Measurements from ENCODE around the gene AKAP12.
A peak's percentile ranks its signal among the peaks of the same experiment; 100 is the strongest.

Gene AKAP12

GRCh38 chr6:151288712-151289398 is 49.1 kb downstream of the AKAP12 start:
- Histone ChIP-seq H3K9ac (ENCODE audit: low read length) (no peak overlapping the region), H3K4me2 (ENCODE audit: low read depth, low read length) (no peak overlapping the region), H2AFZ (ENCODE audit: low read length) (no peak overlapping the region), H3K36me3 (replicated peaks; ENCODE audit: insufficient read depth, low read length) (no peaks in the 10 kb centered on the region), H3K27ac (ENCODE audit: low read length) (no peak overlapping the region), H3K9me3 (replicated peaks; ENCODE audit: insufficient read depth, low read length) (no peaks in the 10 kb centered on the region), H3K9me2 (replicated peaks; ENCODE audit: insufficient read depth, low read length) (no peaks in the 10 kb centered on the region), H3K4me1 (ENCODE audit: low read length) (no peaks in the 10 kb centered on the region), H3F3A (ENCODE audit: insufficient read depth, low read length) (no peaks in the 10 kb centered on the region), H4K20me1 (ENCODE audit: insufficient read depth, low read length) (no peaks in the 10 kb centered on the region), H3K4me3 (ENCODE audit: low read length) (no peak overlapping the region), H3K27me3 (replicated peaks; ENCODE audit: insufficient read depth, low read length) (no peaks in the 10 kb centered on the region), H3K79me2 (ENCODE audit: low read length) (no peaks in the 10 kb centered on the region)
- DNase-seq = no peak
- no peak for TF ChIP-seq EZH2phosphoT487 (IDR thresholded peaks at IDR 0.05; ENCODE audit: low read length)
- no peak for TF ChIP-seq EZH2 (optimal IDR thresholded peaks at IDR 0.05; ENCODE audit: low read depth, low read length)
- no peak for TF ChIP-seq CTCF (IDR thresholded peaks at IDR 0.05; ENCODE audit: low read length)

- TF ChIP-seq EZH2phosphoT487 (IDR thresholded peaks at IDR 0.05; ENCODE audit: low read length) = no peak
- no peak for TF ChIP-seq EZH2 (optimal IDR thresholded peaks at IDR 0.05; ENCODE audit: low read depth, low read length)
- no peak for TF ChIP-seq CTCF (IDR thresholded peaks at IDR 0.05; ENCODE audit: low read length)
- no peaks in the 10 kb centered on the region for H3K9me3 ChIP-seq (replicated peaks; ENCODE audit: insufficient read depth, low read length)
- no peaks in the 10 kb centered on the region for H3K79me2 ChIP-seq (ENCODE audit: low read length)
- H2AFZ ChIP-seq (ENCODE audit: low read length) = no peak overlapping the region
- H3K4me2 ChIP-seq (ENCODE audit: low read depth, low read length) = no peak overlapping the region
- no peak overlapping the region for H3K27ac ChIP-seq (ENCODE audit: low read length)
- H3F3A ChIP-seq (ENCODE audit: insufficient read depth, low read length) = no peaks in the 10 kb centered on the region
- H3K4me1 ChIP-seq (ENCODE audit: low read length) = no peaks in the 10 kb centered on the region
- H3K4me3 ChIP-seq (ENCODE audit: low read length) = no peak overlapping the region
- no peak overlapping the region for H3K9ac ChIP-seq (ENCODE audit: low read length)
- no peaks in the 10 kb centered on the region for H3K27me3 ChIP-seq (replicated peaks; ENCODE audit: insufficient read depth, low read length)
- no peaks in the 10 kb centered on the region for H3K36me3 ChIP-seq (replicated peaks; ENCODE audit: insufficient read depth, low read length)
- peak; percentile 21 for DNase-seq
- no peaks in the 10 kb centered on the region for H3K9me2 ChIP-seq (replicated peaks; ENCODE audit: insufficient read depth, low read length)
- no peaks in the 10 kb centered on the region for H4K20me1 ChIP-seq (ENCODE audit: insufficient read depth, low read length)
These were observed 49.7 kb downstream of the AKAP12 start for GRCh38 chr6:151289399-151290007.

GRCh38 chr6:151290877-151291721 is 51.3 kb downstream of the AKAP12 start:
- Histone ChIP-seq H3K9me3 (replicated peaks; ENCODE audit: insufficient read depth, low read length) (no peaks in the 10 kb centered on the region), H3K79me2 (ENCODE audit: low read length) (no peaks in the 10 kb centered on the region), H3K27ac (ENCODE audit: low read length) (no peak overlapping the region), H2AFZ (ENCODE audit: low read length) (no peak overlapping the region), H3K4me1 (ENCODE audit: low read length) (no peaks in the 10 kb centered on the region), H3K9me2 (replicated peaks; ENCODE audit: insufficient read depth, low read length) (no peaks in the 10 kb centered on the region), H3F3A (ENCODE audit: insufficient read depth, low read length) (no peaks in the 10 kb centered on the region), H3K27me3 (replicated peaks; ENCODE audit: insufficient read depth, low read length) (no peaks in the 10 kb centered on the region), H3K4me2 (ENCODE audit: low read depth, low read length) (no peak overlapping the region), H3K9ac (ENCODE audit: low read length) (no peak overlapping the region), H3K4me3 (ENCODE audit: low read length) (no peak overlapping the region), H4K20me1 (ENCODE audit: insufficient read depth, low read length) (no peaks in the 10 kb centered on the region), H3K36me3 (replicated peaks; ENCODE audit: insufficient read depth, low read length) (no peaks in the 10 kb centered on the region)
- no peak for DNase-seq
- TF ChIP-seq CTCF (IDR thresholded peaks at IDR 0.05; ENCODE audit: low read length) (no peak), EZH2 (optimal IDR thresholded peaks at IDR 0.05; ENCODE audit: low read depth, low read length) (no peak), EZH2phosphoT487 (IDR thresholded peaks at IDR 0.05; ENCODE audit: low read length) (no peak)

All from MM.1S (cell line).